Endometrial microvascular endothelial cells (primary cell): Measurements from ENCODE around the gene CAV3. TPM values are rescaled to one million over a fixed set of nuclear protein-coding genes. Genes with fewer than 3 reads are reported as not detected.

Source experiments
- in situ Hi-C: cut with HindIII; loops from 2 replicates; pipeline ENCODE4 v1.10.0; 2017; ENCODE audit warnings: low sequenced_read_pairs, low pct_unique_long_range_greater_than_20kb; ENCODE audit errors: inconsistent ontology term
- total RNA-seq: library from RNA; depleted of rRNA; stranded (reverse); fragments of >200 nt; gene quantifications from one replicate; pipeline ENCODE4 v1.2.3, GENCODE V29; 2015; ENCODE audit errors: inconsistent ontology term

Gene CAV3
- total RNA-seq, 1 donor from 2014 or later, result not detected

GRCh38 chr3:8777201-8777977, 43.8 kb downstream of the CAV3 start:
- in situ Hi-C loops, result no loop called here

- in situ Hi-C loops, result no loop called here
Observed at GRCh38 chr3:8777978-8778267, 44.3 kb downstream of the CAV3 start.

DNA sequence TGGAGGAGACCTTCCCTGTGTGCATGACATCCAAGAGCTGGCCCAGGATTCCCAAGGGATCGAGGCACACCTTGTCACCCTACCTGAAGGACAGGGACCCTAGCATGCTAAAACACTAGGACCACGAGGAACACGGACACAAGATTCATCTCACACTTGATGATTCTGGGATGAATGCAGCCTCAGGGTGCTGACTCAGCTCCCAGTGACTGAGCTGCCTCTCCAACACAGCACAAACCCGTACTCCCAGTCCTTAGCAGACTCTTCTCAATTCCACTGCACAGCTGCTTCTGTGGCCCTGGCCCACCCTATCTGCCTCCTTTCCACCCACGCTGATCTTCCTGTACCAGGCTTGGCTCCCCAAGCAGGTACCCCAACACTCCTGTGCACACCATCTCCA, 44.9 kb downstream of the CAV3 start:
- in situ Hi-C loops, result no loop called here

- in situ Hi-C loops, result no loop called here
Observed at GRCh38 chr3:8780279-8780678, 46.7 kb downstream of the CAV3 start.

DNA sequence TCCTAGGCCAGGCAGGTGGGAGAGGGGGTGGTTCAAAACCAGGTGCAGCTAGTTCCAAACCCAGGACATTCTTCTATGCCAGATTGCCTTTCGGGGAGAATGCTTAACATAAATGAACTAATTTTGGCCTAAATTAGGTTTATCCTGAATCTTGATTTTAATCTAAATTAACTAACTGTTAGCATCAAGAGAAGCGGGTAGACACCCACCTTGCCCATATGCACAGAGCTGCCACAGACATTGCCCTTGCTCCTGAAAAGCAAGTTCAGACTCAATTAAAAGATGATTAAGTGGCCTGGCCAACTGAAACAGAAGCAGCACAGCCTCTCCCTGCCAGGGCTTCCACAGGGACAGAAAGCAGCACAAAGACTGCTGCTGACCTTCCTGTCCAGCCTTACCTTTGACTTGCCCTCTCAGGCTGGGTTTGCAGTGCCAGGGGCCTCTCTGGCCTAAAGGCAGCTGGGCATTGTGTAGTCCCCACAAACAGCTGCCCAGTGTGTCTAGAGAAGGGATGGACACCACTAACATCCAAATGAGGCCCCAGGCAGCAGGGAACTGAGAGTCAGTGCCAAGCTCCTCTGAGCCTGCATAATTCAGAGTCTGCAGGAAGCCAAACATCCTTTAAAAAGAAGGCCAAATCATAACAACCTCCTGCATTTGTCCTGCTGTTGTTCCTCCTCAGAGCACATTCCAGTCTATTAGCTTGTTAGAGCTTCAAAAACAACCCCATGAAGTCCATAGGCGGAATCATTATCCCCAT, 51.3 kb downstream of the CAV3 start:
- in situ Hi-C loops, result no loop called here

GRCh38 chr3:8790529-8790928, 56.9 kb downstream of the CAV3 start:
- in situ Hi-C loops, result no loop called here

GRCh38 chr3:8793242-8793641, 59.6 kb downstream of the CAV3 start:
- in situ Hi-C loops, result no loop called here

DNA sequence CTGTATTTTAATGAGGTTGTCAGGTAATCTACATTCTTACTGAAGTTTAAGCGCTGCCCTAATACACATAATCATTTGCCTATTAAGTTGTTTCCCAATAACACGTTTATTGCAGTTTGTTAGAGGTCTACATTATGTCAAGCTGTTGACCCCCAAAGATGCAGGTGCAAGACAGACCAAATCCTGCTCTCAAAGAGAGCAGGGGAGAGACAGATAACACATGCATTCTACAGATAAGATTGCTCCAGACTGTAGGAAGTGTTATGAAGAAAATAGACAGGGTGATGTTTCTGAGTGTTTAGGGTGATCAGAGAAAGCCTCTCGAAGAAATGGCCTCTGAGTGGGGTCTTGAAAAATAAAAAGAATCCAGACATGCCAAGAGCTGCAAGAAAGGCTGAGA, 60.6 kb downstream of the CAV3 start:
- in situ Hi-C loops, result no loop called here

Other genes starting within 250 kb of the CAV3 start
- 39.1 TPM for gene LMCD1, start 232.0 kb upstream of the CAV3 start, total RNA-seq
- not detected for gene SSUH2, start 89.0 kb upstream of the CAV3 start, total RNA-seq
- gene OXTR, start 35.8 kb downstream of the CAV3 start, total RNA-seq, result 0.74 TPM
- gene RAD18, start 229.7 kb downstream of the CAV3 start, total RNA-seq, result 8.5 TPM